ENCODE measurements around the gene HOXA4. TPM values are rescaled to one million over a fixed set of nuclear protein-coding genes. Genes with fewer than 3 reads are reported as not detected.

The HOXA4 gene
- total and polyA plus RNA-seq, 10 of the 15 experiments (the other 5 are each of a cell fraction or from before 2014, with no cell fraction given) = 0.07 TPM; not detected in 9

GRCh38 chr7:27153526-27153925 is 23.0 kb upstream of the HOXA4 start (continued):
- TF ChIP-seq ATF3 (IDR thresholded peaks at IDR 0.05; ENCODE audit: borderline replicate concordance, extremely low read depth, low read depth, low read length) = no peak
- TF ChIP-seq RBBP5 (conservative IDR thresholded peaks at IDR 0.05) = no peak
- no peak for TF ChIP-seq BRCA1 (IDR thresholded peaks at IDR 0.05; ENCODE audit: low read depth, low read length)
- no peak for TF ChIP-seq PKNOX1 (IDR thresholded peaks at IDR 0.05)
- no peak for TF ChIP-seq RELB (IDR thresholded peaks at IDR 0.05; ENCODE audit: low read depth)
- no peak for TF ChIP-seq FOXK2 (IDR thresholded peaks at IDR 0.05)
- TF ChIP-seq REST (IDR thresholded peaks at IDR 0.05; ENCODE audit: low read depth, low read length) = no peak
